ENCODE data around the gene ASTN2. TPM values are rescaled to one million over a fixed set of nuclear protein-coding genes. Genes with fewer than 3 reads are reported as not detected.

Gene ASTN2
- total and polyA plus RNA-seq, 10 donors = 0.87 to 6.1 (median 3.7) TPM

- Histone ChIP-seq H3K27me3 (replicated peaks in 1 of 7) (no peaks in the 10 kb centered on the region), H3K27ac (no peak overlapping the region), H3K4me3 (no peak overlapping the region), H3K9me3 (no peaks in the 10 kb centered on the region), H3K36me3 (no peaks in the 10 kb centered on the region), H3K4me1 (no peaks in the 10 kb centered on the region)
- no peak for DNase-seq
- WGBS, 5 donors = 71 to 83% (median 75%) methylated on average over 4 of the region's 4 CpGs
- TF ChIP-seq, protein P1, sequence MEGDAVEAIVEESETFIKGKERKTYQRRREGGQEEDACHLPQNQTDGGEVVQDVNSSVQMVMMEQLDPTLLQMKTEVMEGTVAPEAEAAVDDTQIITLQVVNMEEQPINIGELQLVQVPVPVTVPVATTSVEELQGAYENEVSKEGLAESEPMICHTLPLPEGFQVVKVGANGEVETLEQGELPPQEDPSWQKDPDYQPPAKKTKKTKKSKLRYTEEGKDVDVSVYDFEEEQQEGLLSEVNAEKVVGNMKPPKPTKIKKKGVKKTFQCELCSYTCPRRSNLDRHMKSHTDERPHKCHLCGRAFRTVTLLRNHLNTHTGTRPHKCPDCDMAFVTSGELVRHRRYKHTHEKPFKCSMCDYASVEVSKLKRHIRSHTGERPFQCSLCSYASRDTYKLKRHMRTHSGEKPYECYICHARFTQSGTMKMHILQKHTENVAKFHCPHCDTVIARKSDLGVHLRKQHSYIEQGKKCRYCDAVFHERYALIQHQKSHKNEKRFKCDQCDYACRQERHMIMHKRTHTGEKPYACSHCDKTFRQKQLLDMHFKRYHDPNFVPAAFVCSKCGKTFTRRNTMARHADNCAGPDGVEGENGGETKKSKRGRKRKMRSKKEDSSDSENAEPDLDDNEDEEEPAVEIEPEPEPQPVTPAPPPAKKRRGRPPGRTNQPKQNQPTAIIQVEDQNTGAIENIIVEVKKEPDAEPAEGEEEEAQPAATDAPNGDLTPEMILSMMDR (IDR thresholded peaks at IDR 0.05 in 8 of 11, conservative IDR thresholded peaks at IDR 0.05 in 3 of 11) = no peak
- TF ChIP-seq POLR2A (IDR thresholded peaks at IDR 0.05) (no peak), POLR2AphosphoS5 (IDR thresholded peaks at IDR 0.05) (no peak)
- intact Hi-C loops (cut with DNase I; ENCODE audit: low total_unique reads) = no loop called here
Measured at GRCh38 chr9:116623715-116624114, 791.1 kb downstream of the ASTN2 start.

DNA sequence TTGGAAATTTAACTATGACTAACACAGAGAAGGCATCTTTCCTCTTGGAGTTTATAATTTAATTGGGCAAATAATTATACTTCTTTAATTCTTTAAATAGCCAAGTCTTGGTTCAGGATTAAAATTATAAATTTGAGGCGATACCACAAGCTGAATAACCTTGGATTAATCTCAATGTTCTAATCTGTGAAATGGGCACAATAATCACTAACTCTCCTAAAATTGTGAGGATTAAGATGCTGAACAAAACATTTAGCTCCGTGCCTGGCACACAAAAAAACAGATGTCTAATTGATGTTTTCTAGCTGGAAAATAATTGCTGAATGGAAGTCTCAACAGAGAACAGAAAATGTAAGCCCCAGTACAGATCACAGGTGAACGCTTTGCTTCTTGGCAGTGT, 797.5 kb downstream of the ASTN2 start:
- Histone ChIP-seq H3K36me3 (peaks cover 0 to 12% (median 0%) of the 10 kb centered on the region in 6 donors), H3K9me3 (peaks cover 0 to 20% (median 0%) of the 10 kb centered on the region in 8 donors), H3K27ac (no peak overlapping the region), H3K4me3 (no peak overlapping the region), H3K27me3 (replicated peaks in 1 of 7) (no peaks in the 10 kb centered on the region), H3K4me1 (no peaks in the 10 kb centered on the region)
- intact Hi-C loops (cut with DNase I; ENCODE audit: low total_unique reads) = no loop called here
- TF ChIP-seq POLR2A (IDR thresholded peaks at IDR 0.05) = no peak
- TF ChIP-seq POLR2AphosphoS5 (IDR thresholded peaks at IDR 0.05) = no peak
- TF ChIP-seq, protein P1 (IDR thresholded peaks at IDR 0.05 in 8 of 11, conservative IDR thresholded peaks at IDR 0.05 in 3 of 11) = no peak
- no peak for DNase-seq
- 86 to 92% (median 88%) methylated on average over 3 of the region's 3 CpGs for WGBS, 5 donors

DNA sequence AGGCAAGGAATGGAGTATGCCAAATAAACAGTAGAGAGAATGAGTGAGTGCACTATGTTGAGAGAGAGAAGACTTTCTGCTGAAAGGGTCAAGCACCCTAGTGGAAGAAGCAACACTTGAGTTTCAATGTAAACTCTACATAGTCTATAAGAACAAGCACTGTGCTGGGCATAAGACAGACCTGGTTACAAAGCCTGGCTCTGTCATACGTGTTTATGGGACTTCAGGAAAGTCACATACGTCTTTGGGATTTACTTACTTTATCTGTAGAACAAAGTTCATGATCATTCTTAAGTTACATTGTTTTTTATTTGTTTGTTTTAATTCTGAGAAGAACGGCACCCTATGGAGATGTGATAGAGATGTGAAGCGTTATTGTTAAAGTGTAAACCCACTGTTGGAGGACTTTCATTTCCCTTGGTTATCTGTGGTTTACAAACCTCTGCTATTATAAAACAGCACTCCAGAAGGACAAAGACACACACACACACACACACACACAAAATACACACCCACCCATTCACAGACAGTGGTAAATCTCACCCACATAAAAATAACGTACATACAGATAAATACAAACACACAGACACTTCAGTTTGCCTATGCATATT, 798.4 kb downstream of the ASTN2 start:
- no peak for DNase-seq
- TF ChIP-seq POLR2AphosphoS5 (IDR thresholded peaks at IDR 0.05) (no peak), POLR2A (IDR thresholded peaks at IDR 0.05) (no peak)
- TF ChIP-seq, protein P1 (IDR thresholded peaks at IDR 0.05 in 8 of 11, conservative IDR thresholded peaks at IDR 0.05 in 3 of 11) = no peak
- intact Hi-C loops (cut with DNase I; ENCODE audit: low total_unique reads) = no loop called here
- 84 to 89% (median 88%) methylated on average over 5 of the region's 5 CpGs for WGBS, 5 donors
- Histone ChIP-seq H3K4me3 (no peak overlapping the region), H3K36me3 (peaks cover 0 to 12% (median 0%) of the 10 kb centered on the region in 6 donors), H3K27ac (no peak overlapping the region), H3K9me3 (peaks cover 0 to 20% (median 0%) of the 10 kb centered on the region in 8 donors), H3K27me3 (replicated peaks in 1 of 7) (no peaks in the 10 kb centered on the region), H3K4me1 (no peaks in the 10 kb centered on the region)

- H3K36me3 ChIP-seq = peaks cover 0 to 3% (median 0%) of the 10 kb centered on the region in 6 donors
- WGBS, 5 donors = 89 to 100% (median 95%) methylated on average over 1 of the region's 1 CpG
- intact Hi-C loops (cut with DNase I; ENCODE audit: low total_unique reads) = no loop called here
- H3K9me3 ChIP-seq = peaks cover 0 to 11% (median 0%) of the 10 kb centered on the region in 8 donors
- no peaks in the 10 kb centered on the region for H3K27me3 ChIP-seq (replicated peaks in 1 of 7)
- DNase-seq = no peak
- no peak for TF ChIP-seq POLR2AphosphoS5 (IDR thresholded peaks at IDR 0.05)
- no peak for TF ChIP-seq POLR2A (IDR thresholded peaks at IDR 0.05)
- TF ChIP-seq, protein P1 (IDR thresholded peaks at IDR 0.05 in 8 of 11, conservative IDR thresholded peaks at IDR 0.05 in 3 of 11) = no peak
- no peak overlapping the region for H3K4me3 ChIP-seq
- no peaks in the 10 kb centered on the region for H3K4me1 ChIP-seq
- no peak overlapping the region for H3K27ac ChIP-seq
Measured at GRCh38 chr9:116608064-116608463, 806.8 kb downstream of the ASTN2 start.

Measured in spleen (tissue), 11 donors.